Esophagus (tissue), 2 donors: ENCODE data around the gene NOSTRIN. TPM values are rescaled to one million over a fixed set of nuclear protein-coding genes. Genes with fewer than 3 reads are reported as not detected.

Experiments used
- H3K27ac ChIP-seq, 2 donors: one replicate each; pipeline ENCODE4 v1.5.1; 2013; ENCODE audit warnings: low read depth in 2 of 2, mild to moderate bottlenecking in 2 of 2, inconsistent platforms in 1 of 2, low read length in 1 of 2, moderate library complexity in 1 of 2
- H3K27me3 ChIP-seq, 2 donors: one replicate each; pipeline ENCODE4 v1.6.1; 2013; ENCODE audit warnings: low read length in 2 of 2, control low read depth in 1 of 2, mild to moderate bottlenecking in 1 of 2; ENCODE audit not compliant: insufficient read depth in 2 of 2, control insufficient read depth in 1 of 2
- H3K36me3 ChIP-seq, 2 donors: one replicate each; pipeline ENCODE4 v1.6.1; 2013; ENCODE audit warnings: low read length in 1 of 2; ENCODE audit not compliant: control insufficient read depth in 2 of 2, insufficient read depth in 2 of 2
- H3K4me1 ChIP-seq, 2 donors: one replicate each; pipeline ENCODE4 v1.6.1; 2013; ENCODE audit warnings: low read length in 1 of 2; ENCODE audit not compliant: control insufficient read depth in 2 of 2, insufficient read depth in 2 of 2
- H3K4me3 ChIP-seq, 2 donors: one replicate each; pipeline ENCODE4 v1.5.1; 2013; ENCODE audit warnings: low read length in 2 of 2, mild to moderate bottlenecking in 2 of 2, low read depth in 1 of 2, moderate library complexity in 1 of 2
- H3K9me3 ChIP-seq, 2 donors: one replicate each; pipeline ENCODE4 v1.6.1; 2013; ENCODE audit warnings: mild to moderate bottlenecking in 2 of 2, low read depth in 1 of 2, low read length in 1 of 2, moderate library complexity in 1 of 2; ENCODE audit not compliant: control insufficient read depth in 2 of 2, insufficient read depth in 1 of 2
- WGBS, 2 donors: extraction: QIAGEN DNeasy Blood & Tissue Kit; methylation state at CpG; one replicate each; pipeline ENCODE4 v1.1.7; 2013; 5-methylcytosine and 5-hydroxymethylcytosine counted together
- polyA plus RNA-seq, 2 donors: library from polyadenylated mRNA; stranded (reverse); fragments of 200-250 nt; gene quantifications; one replicate each; pipeline ENCODE4 v1.2.3, GENCODE V29; 2013
- donor health status: healthy with polysubstance abuse.
- donor health status: Bipolar disorder and iron deficiency.

Gene NOSTRIN
- polyA plus RNA-seq, 2 donors = 3.4 to 6.3 TPM

GRCh38 chr2:168798076-168798887, 4.2 kb upstream of the NOSTRIN start:
- 58 to 67% methylated on average over 13 of the region's 13 CpGs for WGBS, 2 donors
- Histone ChIP-seq H3K4me3 (no peak overlapping the region), H3K4me1 (no peaks in the 10 kb centered on the region), H3K27ac (no peak overlapping the region), H3K27me3 (no peaks in the 10 kb centered on the region), H3K9me3 (peaks cover 0 to 3% of the 10 kb centered on the region in 2 donors), H3K36me3 (no peaks in the 10 kb centered on the region)

- H3K27me3 ChIP-seq = no peaks in the 10 kb centered on the region
- H3K27ac ChIP-seq = no peak overlapping the region
- H3K9me3 ChIP-seq = peaks cover 0 to 3% of the 10 kb centered on the region in 2 donors
- no peaks in the 10 kb centered on the region for H3K36me3 ChIP-seq
- no peaks in the 10 kb centered on the region for H3K4me1 ChIP-seq
- WGBS, 2 donors = 77 to 79% methylated on average over 1 of the region's 1 CpG
- no peak overlapping the region for H3K4me3 ChIP-seq
Observed at GRCh38 chr2:168798888-168799410, 3.5 kb upstream of the NOSTRIN start.

- Histone ChIP-seq H3K36me3 (no peaks in the 10 kb centered on the region), H3K4me1 (no peaks in the 10 kb centered on the region), H3K4me3 (no peak overlapping the region), H3K9me3 (no peaks in the 10 kb centered on the region), H3K27ac (no peak overlapping the region), H3K27me3 (no peaks in the 10 kb centered on the region)
- 48 to 49% methylated on average over 2 of the region's 2 CpGs for WGBS, 2 donors
Observed at GRCh38 chr2:168801471-168801870, 966 bp upstream of the NOSTRIN start.

GRCh38 chr2:168802859-168803725, 655 bp downstream of the NOSTRIN start:
- Histone ChIP-seq H3K27me3 (no peaks in the 10 kb centered on the region), H3K27ac (peak overlapping the region; percentile 11 to 22), H3K4me1 (no peaks in the 10 kb centered on the region), H3K36me3 (no peaks in the 10 kb centered on the region), H3K9me3 (no peaks in the 10 kb centered on the region), H3K4me3 (no peak overlapping the region)
- 50 to 54% methylated on average over 5 of the region's 5 CpGs for WGBS, 2 donors

- H3K4me1 ChIP-seq = no peaks in the 10 kb centered on the region
- 52 to 78% methylated on average over 3 of the region's 3 CpGs for WGBS, 2 donors
- no peaks in the 10 kb centered on the region for H3K36me3 ChIP-seq
- H3K27me3 ChIP-seq = no peaks in the 10 kb centered on the region
- no peak overlapping the region for H3K4me3 ChIP-seq
- no peaks in the 10 kb centered on the region for H3K9me3 ChIP-seq
- H3K27ac ChIP-seq = no peak overlapping the region
Observed at GRCh38 chr2:168804214-168804613, 1.8 kb downstream of the NOSTRIN start.

GRCh38 chr2:168805615-168806014, 3.2 kb downstream of the NOSTRIN start:
- Histone ChIP-seq H3K36me3 (no peaks in the 10 kb centered on the region), H3K27ac (no peak overlapping the region)

GRCh38 chr2:168809537-168809936, 7.1 kb downstream of the NOSTRIN start:
- H3K4me1 ChIP-seq = no peaks in the 10 kb centered on the region
- H3K36me3 ChIP-seq = no peaks in the 10 kb centered on the region
- no peak overlapping the region for H3K27ac ChIP-seq
- H3K27me3 ChIP-seq = no peaks in the 10 kb centered on the region
- no peak overlapping the region for H3K4me3 ChIP-seq
- H3K9me3 ChIP-seq = no peaks in the 10 kb centered on the region

More at GRCh38 chr2:168805615-168806014, 3.2 kb downstream of the NOSTRIN start:
- H3K4me3 ChIP-seq = no peak overlapping the region
- WGBS, 2 donors = 93 to 95% methylated on average over 7 of the region's 7 CpGs
- no peaks in the 10 kb centered on the region for H3K9me3 ChIP-seq
- H3K4me1 ChIP-seq = no peaks in the 10 kb centered on the region
- H3K27me3 ChIP-seq = no peaks in the 10 kb centered on the region

GRCh38 chr2:168810235-168810634, 7.8 kb downstream of the NOSTRIN start:
- no peaks in the 10 kb centered on the region for H3K4me1 ChIP-seq
- no peaks in the 10 kb centered on the region for H3K9me3 ChIP-seq
- no peaks in the 10 kb centered on the region for H3K36me3 ChIP-seq
- H3K4me3 ChIP-seq = no peak overlapping the region
- H3K27me3 ChIP-seq = no peaks in the 10 kb centered on the region
- 87 to 89% methylated on average over 2 of the region's 2 CpGs for WGBS, 2 donors
- H3K27ac ChIP-seq = no peak overlapping the region

- no peaks in the 10 kb centered on the region for H3K4me1 ChIP-seq
- H3K27me3 ChIP-seq = no peaks in the 10 kb centered on the region
- 68 to 69% methylated on average over 3 of the region's 3 CpGs for WGBS, 2 donors
- no peaks in the 10 kb centered on the region for H3K36me3 ChIP-seq
- no peak overlapping the region for H3K4me3 ChIP-seq
- H3K27ac ChIP-seq = no peak overlapping the region
- H3K9me3 ChIP-seq = no peaks in the 10 kb centered on the region
Observed at GRCh38 chr2:168811696-168812095, 9.3 kb downstream of the NOSTRIN start.
